SK-N-SH (cell line): ENCODE data around the gene CXorf66. TPM values are rescaled to one million over a fixed set of nuclear protein-coding genes. Genes with fewer than 3 reads are reported as not detected.

ENCODE experiments used
- CTCF ChIA-PET: fragments of 300-600, 350-600 bp; formaldehyde crosslinking; extraction: SDS; loops from one replicate; lab custom pipeline; 2021; lab: Yijun Ruan, JAX
- POLR2A ChIA-PET: fragments of 350-600 bp; sonication (Branson Sonifier 250); formaldehyde crosslinking; extraction: SDS; loops from one replicate; lab custom pipeline; 2020; ENCODE audit warnings: antibody characterized with exemption, inconsistent platforms; lab: Yijun Ruan, JAX
- DNase-seq: peaks from one replicate; pipeline ENCODE4 v3.0.0; 2012
- H2AFZ ChIP-seq: fragments of 200-600 bp; sonication (generic); 2 replicates; pipeline ENCODE4 v1.8.1; 2016; ENCODE audit warnings: antibody characterized with exemption, mild to moderate bottlenecking, low read depth
- H3F3A ChIP-seq: fragments of 200-600 bp; sonication (generic); replicated peaks from 2 replicates; pipeline ENCODE3; 2016; ENCODE audit warnings: antibody characterized with exemption, mild to moderate bottlenecking; ENCODE audit not compliant: insufficient read depth
- H3K27ac ChIP-seq, 2 experiments: fragments of 200-500 bp in 1 of 2; fragments of 200-600 bp in 1 of 2; sonication (Bioruptor generic) in 1 of 2; sonication (generic), shearing (Covaris generic) in 1 of 2; 2 replicates each; pipeline versions ENCODE4 v1.5.1 to v1.6.1; 2014 to 2016; ENCODE audit warnings: low read depth in 2 of 2, inconsistent platforms in 1 of 2, low read length in 1 of 2, mild to moderate bottlenecking in 1 of 2, mixed read lengths in 1 of 2
- H3K27me3 ChIP-seq: fragments of 200-600 bp; sonication (generic), shearing (Covaris generic); 2 replicates; pipeline ENCODE4 v1.6.1; 2016; ENCODE audit warnings: mixed run types; ENCODE audit not compliant: insufficient read depth
- H3K36me3 ChIP-seq, 2 experiments: fragments of 200-500 bp in 1 of 2; fragments of 200-600 bp in 1 of 2; sonication (Bioruptor generic) in 1 of 2; sonication (generic) in 1 of 2; replicated peaks in 1 of 2; 2 replicates each; pipeline versions ENCODE3 to v1.5.1; 2014 to 2016; ENCODE audit warnings: low read length in 1 of 2, mild to moderate bottlenecking in 1 of 2; ENCODE audit not compliant: insufficient read depth in 2 of 2, control insufficient read depth in 1 of 2
- H3K4me1 ChIP-seq, 2 experiments: fragments of 200-500 bp in 1 of 2; fragments of 200-600 bp in 1 of 2; sonication (Bioruptor generic) in 1 of 2; sonication (generic), shearing (Covaris generic) in 1 of 2; 2 replicates each; pipeline versions ENCODE4 v1.5.1 to v1.6.1; 2014 to 2016; ENCODE audit warnings: low read depth in 1 of 2, low read length in 1 of 2, mixed run types in 1 of 2; ENCODE audit not compliant: insufficient read depth in 2 of 2, control insufficient read depth in 1 of 2
- H3K4me2 ChIP-seq: fragments of 200-600 bp; sonication (generic), shearing (Covaris generic); 2 replicates; pipeline ENCODE4 v1.6.1; 2017; ENCODE audit warnings: mixed run types
- H3K4me3 ChIP-seq, 2 experiments: fragments of 200-500 bp in 1 of 2; fragments of 200-600 bp in 1 of 2; sonication (Bioruptor generic) in 1 of 2; sonication (generic), shearing (Covaris generic) in 1 of 2; 2 replicates each; pipeline versions ENCODE4 v1.5.1 to v1.8.1; 2014 to 2016; ENCODE audit warnings: low read depth in 2 of 2, inconsistent platforms in 1 of 2, low read length in 1 of 2, mild to moderate bottlenecking in 1 of 2, mixed read lengths in 1 of 2, moderate library complexity in 1 of 2
- H3K79me2 ChIP-seq: fragments of 200-600 bp; sonication (generic); 2 replicates; pipeline ENCODE4 v1.8.1; 2017; ENCODE audit warnings: mild to moderate bottlenecking; ENCODE audit not compliant: insufficient read depth
- H3K9ac ChIP-seq: fragments of 200-600 bp; sonication (generic); 2 replicates; pipeline ENCODE4 v1.6.1; 2017; ENCODE audit warnings: mixed run types
- H3K9me2 ChIP-seq: fragments of 200-600 bp; sonication (generic); 2 replicates; pipeline ENCODE4 v1.6.1; 2017; ENCODE audit warnings: mixed run types
- H3K9me3 ChIP-seq: fragments of 200-600 bp; sonication (generic); 2 replicates; pipeline ENCODE4 v1.6.1; 2017; ENCODE audit warnings: mixed run types, mild to moderate bottlenecking, moderate library complexity
- H4K20me1 ChIP-seq: fragments of 200-600 bp; sonication (generic); 2 replicates; pipeline ENCODE4 v1.6.1; 2017; ENCODE audit warnings: mild to moderate bottlenecking, mixed run types; ENCODE audit not compliant: insufficient read depth
- CHD2 ChIP-seq: fragments of 150-350 bp; IDR thresholded peaks from 2 replicates; pipeline ENCODE4 v1.6.1; 2018; ENCODE audit warnings: low read length; ENCODE audit not compliant: partially characterized antibody
- EP300 ChIP-seq, 2 experiments: IDR thresholded peaks; 2 replicates each; pipeline versions ENCODE4 v1.4.0 to v1.6.1; 2012; ENCODE audit warnings: borderline replicate concordance in 1 of 2, low read depth in 1 of 2, low read length in 1 of 2
- EZH2phosphoT487 ChIP-seq: fragments of 200-600 bp; sonication (generic); IDR thresholded peaks from 2 replicates; pipeline ENCODE4 v1.6.1; 2017; ENCODE audit warnings: low read depth, mixed run types, mild to moderate bottlenecking, antibody characterized with exemption, moderate library complexity, borderline replicate concordance
- JUND ChIP-seq: IDR thresholded peaks from 2 replicates; pipeline ENCODE4 v1.4.0; 2012
- MXI1 ChIP-seq: IDR thresholded peaks from 2 replicates; pipeline ENCODE4 v1.6.1; 2012; ENCODE audit warnings: mild to moderate bottlenecking, low read depth, low read length, improper control_type of control experiment
- POLR2AphosphoS5 ChIP-seq: IDR thresholded peaks from 2 replicates; pipeline ENCODE4 v1.6.1; 2012; ENCODE audit warnings: low read depth, low read length
- RXRA ChIP-seq: IDR thresholded peaks from 2 replicates; pipeline ENCODE4 v1.4.0; 2012; ENCODE audit warnings: low read depth, mild to moderate bottlenecking, borderline replicate concordance
- SMC3 ChIP-seq: IDR thresholded peaks from 2 replicates; pipeline ENCODE4 v1.6.1; 2012; ENCODE audit warnings: low read depth, low read length, improper control_type of control experiment
- TAF1 ChIP-seq: IDR thresholded peaks from 2 replicates; pipeline ENCODE4 v1.6.1; 2012; ENCODE audit warnings: low read depth, mild to moderate bottlenecking, low read length, moderate library complexity, borderline replicate concordance
- WGBS: methylation state at CpG from one replicate; pipeline ENCODE4 v1.1.6; 2017; ENCODE audit warnings: low lambda C conversion rate; 5-methylcytosine and 5-hydroxymethylcytosine counted together
- polyA plus RNA-seq, 3 experiments: library from polyadenylated mRNA; depleted of rRNA; stranded (reverse); fragments of >200 nt; gene quantifications; 2 replicates each; pipeline ENCODE4 v1.2.3, GENCODE V29; 2012
- TF ChIP-seq, protein P1 (sequence below): IDR thresholded peaks from 2 replicates; pipeline ENCODE4 v1.4.0; 2012; ENCODE audit warnings: low read depth, borderline replicate concordance
- TF ChIP-seq, protein P2 (sequence below): fragments of 150-350 bp; IDR thresholded peaks from 2 replicates; pipeline ENCODE4 v1.6.1; 2017; ENCODE audit warnings: antibody characterized with exemption, low read length, low read depth, borderline replicate concordance
- TF ChIP-seq, protein P3 (sequence below): IDR thresholded peaks from 2 replicates; pipeline ENCODE4 v1.6.1; 2012; ENCODE audit warnings: mild to moderate bottlenecking, low read depth, low read length, moderate library complexity

CXorf66 gene
- polyA plus RNA-seq, 1 of the 3 experiments (the other 2 are of a cell fraction): not detected

DNA sequence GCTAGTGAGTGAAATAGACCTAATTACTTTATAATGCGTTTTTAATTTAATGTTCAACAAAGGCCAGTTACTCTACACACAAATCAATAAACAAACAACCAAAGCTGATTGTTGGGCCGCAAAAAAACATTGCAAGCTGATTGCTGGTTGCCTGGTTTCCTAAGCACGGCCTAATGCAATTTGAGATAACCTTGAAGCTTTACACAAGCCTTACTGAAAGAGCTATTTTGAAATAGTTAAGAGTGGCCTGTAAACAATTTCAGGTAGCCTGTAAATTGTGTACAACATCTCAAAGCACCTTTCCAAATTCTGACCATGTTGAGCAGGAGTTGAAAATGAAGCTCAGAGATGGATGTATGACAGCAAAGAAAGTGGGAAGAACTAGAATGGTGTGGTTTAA, 17.5 kb upstream of the CXorf66 start:
- Histone ChIP-seq H3K36me3 (no peaks in the 10 kb centered on the region), H4K20me1 (no peaks in the 10 kb centered on the region), H3K4me3 (no peak overlapping the region), H3K9me3 (no peaks in the 10 kb centered on the region), H3F3A (no peaks in the 10 kb centered on the region), H3K9ac (no peak overlapping the region), H3K27ac (no peak overlapping the region), H3K9me2 (no peaks in the 10 kb centered on the region), H3K79me2 (no peaks in the 10 kb centered on the region), H3K27me3 (no peaks in the 10 kb centered on the region), H2AFZ (no peak overlapping the region), H3K4me1 (no peaks in the 10 kb centered on the region), H3K4me2 (no peak overlapping the region)
- 9% methylated on average over 3 of the region's 3 CpGs for WGBS
- no peak for DNase-seq
- ChIA-PET CTCF (interaction anchor here (1.0 kb wide), 1 partner anchor 20 kb away, joined by 5 read pairs; no protein-coding TSS in a partner anchor), POLR2A (no interaction called here)
- TF ChIP-seq EP300 (IDR thresholded peaks at IDR 0.05; ENCODE audit: borderline replicate concordance in 1 of 2, low read depth in 1 of 2, low read length in 1 of 2): no peak
- TF ChIP-seq EZH2phosphoT487: no peak
- TF ChIP-seq RXRA: no peak
- TF ChIP-seq TAF1: no peak
- TF ChIP-seq SMC3: no peak
- no peak for TF ChIP-seq MXI1
- TF ChIP-seq JUND: no peak
- no peak for TF ChIP-seq POLR2AphosphoS5
- TF ChIP-seq, protein P1, sequence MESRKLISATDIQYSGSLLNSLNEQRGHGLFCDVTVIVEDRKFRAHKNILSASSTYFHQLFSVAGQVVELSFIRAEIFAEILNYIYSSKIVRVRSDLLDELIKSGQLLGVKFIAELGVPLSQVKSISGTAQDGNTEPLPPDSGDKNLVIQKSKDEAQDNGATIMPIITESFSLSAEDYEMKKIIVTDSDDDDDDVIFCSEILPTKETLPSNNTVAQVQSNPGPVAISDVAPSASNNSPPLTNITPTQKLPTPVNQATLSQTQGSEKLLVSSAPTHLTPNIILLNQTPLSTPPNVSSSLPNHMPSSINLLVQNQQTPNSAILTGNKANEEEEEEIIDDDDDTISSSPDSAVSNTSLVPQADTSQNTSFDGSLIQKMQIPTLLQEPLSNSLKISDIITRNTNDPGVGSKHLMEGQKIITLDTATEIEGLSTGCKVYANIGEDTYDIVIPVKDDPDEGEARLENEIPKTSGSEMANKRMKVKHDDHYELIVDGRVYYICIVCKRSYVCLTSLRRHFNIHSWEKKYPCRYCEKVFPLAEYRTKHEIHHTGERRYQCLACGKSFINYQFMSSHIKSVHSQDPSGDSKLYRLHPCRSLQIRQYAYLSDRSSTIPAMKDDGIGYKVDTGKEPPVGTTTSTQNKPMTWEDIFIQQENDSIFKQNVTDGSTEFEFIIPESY: no peak

DNA sequence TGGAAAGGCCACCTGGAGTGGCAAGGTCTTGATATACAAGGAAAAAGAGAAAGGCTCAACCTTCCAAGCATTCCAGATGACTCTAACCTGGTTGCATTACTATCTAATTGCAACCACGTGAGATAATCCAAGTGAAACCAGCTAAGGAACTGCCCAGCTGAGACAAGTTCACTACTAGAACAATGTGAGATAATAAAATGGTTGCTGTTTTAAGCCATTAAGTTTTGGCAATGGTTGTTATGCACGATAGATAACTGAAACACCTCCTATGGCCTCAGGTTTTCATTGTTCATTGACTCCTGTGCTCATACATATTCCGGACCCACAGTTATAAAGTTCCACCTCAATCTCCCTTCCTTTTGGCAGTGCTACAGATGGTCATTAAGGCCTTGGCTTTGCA, 9.2 kb upstream of the CXorf66 start:
- no peak for DNase-seq
- Histone ChIP-seq H3K4me3 (no peak overlapping the region), H3K27ac (no peak overlapping the region), H3K4me1 (0 out of 4 replicates have a peak, but pooled peaks cover 0 to 8% of the 10 kb centered on the region in 2 experiments), H3K36me3 (no peaks in the 10 kb centered on the region), H3K4me2 (no peak overlapping the region), H4K20me1 (no peaks in the 10 kb centered on the region), H3K9ac (no peak overlapping the region), H3K27me3 (no peaks in the 10 kb centered on the region; the same call in 1 of the 2 replicates), H3K79me2 (no peaks in the 10 kb centered on the region), H3F3A (no peaks in the 10 kb centered on the region), H3K9me2 (no peaks in the 10 kb centered on the region), H2AFZ (no peak overlapping the region), H3K9me3 (no peaks in the 10 kb centered on the region)
- CTCF ChIA-PET: no interaction called here
- 14% methylated on average over 3 of the region's 3 CpGs for whole genome bisulfite sequencing
- no peak for TF ChIP-seq SMC3
- TF ChIP-seq, protein P2, sequence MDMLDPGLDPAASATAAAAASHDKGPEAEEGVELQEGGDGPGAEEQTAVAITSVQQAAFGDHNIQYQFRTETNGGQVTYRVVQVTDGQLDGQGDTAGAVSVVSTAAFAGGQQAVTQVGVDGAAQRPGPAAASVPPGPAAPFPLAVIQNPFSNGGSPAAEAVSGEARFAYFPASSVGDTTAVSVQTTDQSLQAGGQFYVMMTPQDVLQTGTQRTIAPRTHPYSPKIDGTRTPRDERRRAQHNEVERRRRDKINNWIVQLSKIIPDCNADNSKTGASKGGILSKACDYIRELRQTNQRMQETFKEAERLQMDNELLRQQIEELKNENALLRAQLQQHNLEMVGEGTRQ: no peak
- TF ChIP-seq CHD2: no peak
- TF ChIP-seq, protein P3, sequence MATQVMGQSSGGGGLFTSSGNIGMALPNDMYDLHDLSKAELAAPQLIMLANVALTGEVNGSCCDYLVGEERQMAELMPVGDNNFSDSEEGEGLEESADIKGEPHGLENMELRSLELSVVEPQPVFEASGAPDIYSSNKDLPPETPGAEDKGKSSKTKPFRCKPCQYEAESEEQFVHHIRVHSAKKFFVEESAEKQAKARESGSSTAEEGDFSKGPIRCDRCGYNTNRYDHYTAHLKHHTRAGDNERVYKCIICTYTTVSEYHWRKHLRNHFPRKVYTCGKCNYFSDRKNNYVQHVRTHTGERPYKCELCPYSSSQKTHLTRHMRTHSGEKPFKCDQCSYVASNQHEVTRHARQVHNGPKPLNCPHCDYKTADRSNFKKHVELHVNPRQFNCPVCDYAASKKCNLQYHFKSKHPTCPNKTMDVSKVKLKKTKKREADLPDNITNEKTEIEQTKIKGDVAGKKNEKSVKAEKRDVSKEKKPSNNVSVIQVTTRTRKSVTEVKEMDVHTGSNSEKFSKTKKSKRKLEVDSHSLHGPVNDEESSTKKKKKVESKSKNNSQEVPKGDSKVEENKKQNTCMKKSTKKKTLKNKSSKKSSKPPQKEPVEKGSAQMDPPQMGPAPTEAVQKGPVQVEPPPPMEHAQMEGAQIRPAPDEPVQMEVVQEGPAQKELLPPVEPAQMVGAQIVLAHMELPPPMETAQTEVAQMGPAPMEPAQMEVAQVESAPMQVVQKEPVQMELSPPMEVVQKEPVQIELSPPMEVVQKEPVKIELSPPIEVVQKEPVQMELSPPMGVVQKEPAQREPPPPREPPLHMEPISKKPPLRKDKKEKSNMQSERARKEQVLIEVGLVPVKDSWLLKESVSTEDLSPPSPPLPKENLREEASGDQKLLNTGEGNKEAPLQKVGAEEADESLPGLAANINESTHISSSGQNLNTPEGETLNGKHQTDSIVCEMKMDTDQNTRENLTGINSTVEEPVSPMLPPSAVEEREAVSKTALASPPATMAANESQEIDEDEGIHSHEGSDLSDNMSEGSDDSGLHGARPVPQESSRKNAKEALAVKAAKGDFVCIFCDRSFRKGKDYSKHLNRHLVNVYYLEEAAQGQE: no peak
- POLR2A ChIA-PET: no interaction called here
